PC-9 (cell line): Measurements from ENCODE around the gene FANCM. TPM values are rescaled to one million over a fixed set of nuclear protein-coding genes. Genes with fewer than 3 reads are reported as not detected.

Source experiments
- BruUV-seq: library from RNA; stranded (reverse); fragments of 400-500 nt; replicated peaks from 2 replicates; lab custom pipeline; 2021; lab: Mats Ljungman, UMichigan
- CTCF ChIA-PET: fragments of 300-600 bp; sonication (Branson Sonifier 250); formaldehyde crosslinking; loops from one replicate; lab custom pipeline; 2022; ENCODE audit warnings: antibody characterized with exemption; lab: Charles Lee
- POLR2A ChIA-PET: fragments of 300-600 bp; sonication (Branson Sonifier 250); formaldehyde crosslinking; loops from one replicate; lab custom pipeline; 2022; ENCODE audit warnings: antibody characterized with exemption; ENCODE audit not compliant: unreplicated experiment; lab: Charles Lee
- DNase-seq, 2 experiments: peaks; one replicate each; pipeline versions ENCODE4 v3.0.0 to v3.0.0-alpha.2; 2015 to 2022; ENCODE audit warnings: mixed read lengths in 1 of 2
- H2AFZ ChIP-seq: fragments of 200-600 bp; sonication (generic); 2 replicates; pipeline ENCODE4 v1.8.1; 2017; ENCODE audit warnings: antibody characterized with exemption
- H3F3A ChIP-seq: fragments of 200-600 bp; sonication (generic); 2 replicates; pipeline ENCODE4 v1.8.1; 2017; ENCODE audit warnings: antibody characterized with exemption, mild to moderate bottlenecking, low read depth; ENCODE audit not compliant: insufficient read depth
- H3K27ac ChIP-seq: fragments of 200-600 bp; sonication (generic); 2 replicates; pipeline ENCODE4 v1.6.1; 2016; ENCODE audit warnings: mixed run types
- H3K27me3 ChIP-seq: fragments of 200-600 bp; sonication (generic); 2 replicates; pipeline ENCODE4 v1.6.1; 2016; ENCODE audit warnings: low read depth, mixed run types; ENCODE audit not compliant: insufficient read depth
- H3K36me3 ChIP-seq: fragments of 200-600 bp; sonication (generic); 2 replicates; pipeline ENCODE4 v1.6.1; 2016; ENCODE audit warnings: low read depth, mixed run types
- H3K4me1 ChIP-seq: fragments of 200-600 bp; sonication (generic); replicated peaks from 2 replicates; pipeline ENCODE4 v1.6.1; 2016; ENCODE audit warnings: mixed run types; ENCODE audit not compliant: insufficient read depth
- H3K4me2 ChIP-seq: fragments of 200-600 bp; sonication (generic); 2 replicates; pipeline ENCODE4 v1.6.1; 2017; ENCODE audit warnings: mixed run types
- H3K4me3 ChIP-seq: fragments of 200-600 bp; sonication (generic); 2 replicates; pipeline ENCODE4 v1.6.1; 2016; ENCODE audit warnings: mixed run types
- H3K79me2 ChIP-seq: fragments of 200-600 bp; sonication (generic); 2 replicates; pipeline ENCODE4 v1.6.1; 2017; ENCODE audit warnings: low read depth, mixed run types
- H3K9me2 ChIP-seq: fragments of 200-600 bp; sonication (generic); 2 replicates; pipeline ENCODE4 v1.8.1; 2017; ENCODE audit warnings: mild to moderate bottlenecking; ENCODE audit not compliant: insufficient read depth
- H3K9me3 ChIP-seq: fragments of 200-600 bp; sonication (generic); 2 replicates; pipeline ENCODE4 v1.8.1; 2016; ENCODE audit warnings: low read depth; ENCODE audit not compliant: insufficient read depth
- H4K20me1 ChIP-seq: fragments of 200-600 bp; sonication (generic); 2 replicates; pipeline ENCODE4 v1.8.1; 2017; ENCODE audit not compliant: insufficient read depth
- EZH2 ChIP-seq: fragments of 200-600 bp; sonication (generic); IDR thresholded peaks from 2 replicates; pipeline ENCODE4 v1.8.0; 2017; ENCODE audit warnings: antibody characterized with exemption, low read depth
- intact Hi-C: fragments of 100-400 bp; cut with micrococcal nuclease; formaldehyde crosslinking; loops from one replicate; pipeline ENCODE4 v1.10.0; 2022; ENCODE audit not compliant: unreplicated experiment
- total RNA-seq: library from RNA; stranded (reverse); gene quantifications from 2 replicates; pipeline ENCODE4 v1.2.3, GENCODE V29; 2021
- TF ChIP-seq, protein P1 (sequence below): fragments of 200-600 bp; sonication (generic); conservative IDR thresholded peaks from 2 replicates; pipeline ENCODE4 v1.6.1; 2017; ENCODE audit warnings: mixed run types, antibody characterized with exemption, mild to moderate bottlenecking, moderate library complexity

Gene FANCM
- total RNA-seq, 1 experiment from 2014 or later: 9.9 TPM

DNA sequence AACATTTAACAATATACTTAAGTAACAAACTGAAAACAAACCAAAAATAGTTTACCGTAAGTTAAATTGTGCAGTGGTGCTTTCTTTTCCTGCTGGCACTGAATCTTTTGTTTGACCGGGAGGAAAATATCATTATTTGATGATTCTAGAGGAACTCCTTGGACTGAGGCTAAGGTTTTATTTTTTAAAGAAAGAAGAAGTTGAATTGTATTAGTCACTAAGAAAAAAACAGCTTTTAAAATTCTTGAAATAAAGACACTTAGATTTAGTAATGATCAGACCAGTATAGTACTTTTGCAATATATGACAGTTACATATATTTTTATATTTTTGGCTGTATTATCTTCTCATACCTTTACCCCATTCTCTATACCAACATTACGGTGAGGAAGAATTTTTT lies 107.0 kb downstream of the FANCM start:
- H3K4me3 ChIP-seq: no peak overlapping the region
- no peak overlapping the region for H2AFZ ChIP-seq
- no peak overlapping the region for H3K27ac ChIP-seq
- H3K4me2 ChIP-seq: no peak overlapping the region
- peaks cover 34% of the 10 kb centered on the region; the same call in 1 of the 2 replicates for H3K36me3 ChIP-seq
- peaks cover 75% of the 10 kb centered on the region for H3K79me2 ChIP-seq
- CTCF ChIA-PET: no interaction called here
- H4K20me1 ChIP-seq: peaks cover 2% of the 10 kb centered on the region; the same call in 1 of the 2 replicates
- no TSS peak for BruUV-seq
- intact Hi-C loops: no loop called here
- TF ChIP-seq, protein P1, sequence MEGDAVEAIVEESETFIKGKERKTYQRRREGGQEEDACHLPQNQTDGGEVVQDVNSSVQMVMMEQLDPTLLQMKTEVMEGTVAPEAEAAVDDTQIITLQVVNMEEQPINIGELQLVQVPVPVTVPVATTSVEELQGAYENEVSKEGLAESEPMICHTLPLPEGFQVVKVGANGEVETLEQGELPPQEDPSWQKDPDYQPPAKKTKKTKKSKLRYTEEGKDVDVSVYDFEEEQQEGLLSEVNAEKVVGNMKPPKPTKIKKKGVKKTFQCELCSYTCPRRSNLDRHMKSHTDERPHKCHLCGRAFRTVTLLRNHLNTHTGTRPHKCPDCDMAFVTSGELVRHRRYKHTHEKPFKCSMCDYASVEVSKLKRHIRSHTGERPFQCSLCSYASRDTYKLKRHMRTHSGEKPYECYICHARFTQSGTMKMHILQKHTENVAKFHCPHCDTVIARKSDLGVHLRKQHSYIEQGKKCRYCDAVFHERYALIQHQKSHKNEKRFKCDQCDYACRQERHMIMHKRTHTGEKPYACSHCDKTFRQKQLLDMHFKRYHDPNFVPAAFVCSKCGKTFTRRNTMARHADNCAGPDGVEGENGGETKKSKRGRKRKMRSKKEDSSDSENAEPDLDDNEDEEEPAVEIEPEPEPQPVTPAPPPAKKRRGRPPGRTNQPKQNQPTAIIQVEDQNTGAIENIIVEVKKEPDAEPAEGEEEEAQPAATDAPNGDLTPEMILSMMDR: no peak
- no peak for TF ChIP-seq EZH2
- no peaks in the 10 kb centered on the region for H3K9me2 ChIP-seq
- DNase-seq: no peak
- no peaks in the 10 kb centered on the region for H3K9me3 ChIP-seq
- H3K27me3 ChIP-seq: no peaks in the 10 kb centered on the region
- POLR2A ChIA-PET: no interaction called here
- H3F3A ChIP-seq: no peaks in the 10 kb centered on the region
- no peaks in the 10 kb centered on the region for H3K4me1 ChIP-seq

DNA sequence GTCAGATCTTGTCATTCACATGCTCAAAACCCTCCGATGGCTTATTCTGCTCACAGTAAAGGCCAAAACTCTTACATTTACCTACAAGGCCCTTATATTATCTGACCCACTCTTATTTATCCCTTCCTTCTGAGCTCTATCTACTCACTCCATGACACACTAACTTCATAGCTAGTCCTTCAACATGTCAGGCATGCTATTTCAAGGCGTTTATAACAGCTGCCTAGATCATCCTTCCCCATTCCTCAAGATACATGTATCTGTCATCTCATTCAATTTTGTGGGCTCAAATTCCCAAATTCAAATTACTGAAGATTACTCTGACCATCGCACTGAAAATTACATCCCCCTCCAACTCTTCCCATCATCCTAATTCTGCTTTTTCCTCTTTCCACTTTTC lies 110.4 kb downstream of the FANCM start:
- H3K9me2 ChIP-seq: no peaks in the 10 kb centered on the region
- no peaks in the 10 kb centered on the region for H3K9me3 ChIP-seq
- H4K20me1 ChIP-seq: no peaks in the 10 kb centered on the region; the same call in 1 of the 2 replicates
- H3K4me1 ChIP-seq: peaks cover 15% of the 10 kb centered on the region
- no peaks in the 10 kb centered on the region for H3K27me3 ChIP-seq
- H2AFZ ChIP-seq: no peak overlapping the region
- H3K4me3 ChIP-seq: no peak overlapping the region
- H3K79me2 ChIP-seq: peaks cover 99% of the 10 kb centered on the region
- no peak overlapping the region for H3K27ac ChIP-seq
- CTCF ChIA-PET: no interaction called here
- intact Hi-C loops: no loop called here
- TF ChIP-seq, protein P1: no peak
- TF ChIP-seq EZH2: no peak
- POLR2A ChIA-PET: no interaction called here
- peaks cover 21% of the 10 kb centered on the region; the same call in 1 of the 2 replicates for H3K36me3 ChIP-seq
- H3K4me2 ChIP-seq: no peak overlapping the region
- no peak for DNase-seq
- no TSS peak for BruUV-seq
- no peaks in the 10 kb centered on the region for H3F3A ChIP-seq

DNA sequence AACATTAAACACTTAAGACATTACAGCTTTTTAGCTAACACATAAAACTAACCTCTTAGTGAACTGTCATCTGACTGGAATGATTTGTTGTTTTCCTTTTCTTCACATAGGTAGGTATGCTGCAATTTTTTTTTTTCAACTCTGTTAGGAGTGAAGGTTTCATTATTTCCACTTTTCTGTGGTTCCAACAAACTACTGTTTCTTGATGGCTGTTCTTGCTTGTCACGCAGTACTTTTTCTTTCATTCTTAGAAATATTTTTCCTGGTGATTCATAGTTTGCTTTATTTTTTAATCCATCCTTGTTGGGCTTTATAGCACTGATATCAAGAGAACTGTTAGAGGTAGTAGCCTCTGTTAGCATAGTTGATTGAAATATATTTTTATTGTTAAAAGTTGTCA lies 111.0 kb downstream of the FANCM start:
- Histone ChIP-seq H3K36me3 (peaks cover 16% of the 10 kb centered on the region; the same call in 1 of the 2 replicates), H3K27ac (no peak overlapping the region), H3F3A (no peaks in the 10 kb centered on the region), H3K27me3 (no peaks in the 10 kb centered on the region), H3K4me1 (peaks cover 19% of the 10 kb centered on the region), H4K20me1 (no peaks in the 10 kb centered on the region; the same call in 1 of the 2 replicates), H3K4me3 (no peak overlapping the region), H3K9me3 (no peaks in the 10 kb centered on the region), H3K9me2 (no peaks in the 10 kb centered on the region), H2AFZ (no peak overlapping the region), H3K79me2 (peaks cover 99% of the 10 kb centered on the region), H3K4me2 (no peak overlapping the region)
- ChIA-PET CTCF (no interaction called here), POLR2A (no interaction called here)
- no peak for TF ChIP-seq EZH2
- TF ChIP-seq, protein P1: no peak
- no peak for DNase-seq
- no TSS peak for BruUV-seq
- intact Hi-C loops: no loop called here
